ENCODE data around the gene PIGZ.
"Not testable (repeated sequence)": the region's sequence is repeated elsewhere in the genome, so short reads cannot be mapped to it uniquely, and the experiment has no call there.

PIGZ gene

GRCh38 chr3:196947136-196947859, 21.3 kb downstream of the PIGZ start:
- Histone ChIP-seq H3K36me3 (ENCODE audit: insufficient read depth, low read length) (no peaks in the 10 kb centered on the region), H3K9me3 (ENCODE audit: low read length) (no peaks in the 10 kb centered on the region), H3K4me1 (ENCODE audit: insufficient read depth, low read length) (peaks cover 9% of the 10 kb centered on the region), H3K4me3 (ENCODE audit: low read length) (no peak overlapping the region), H3K27me3 (ENCODE audit: insufficient read depth, low read length) (no peaks in the 10 kb centered on the region), H2AFZ (ENCODE audit: low read depth, low read length) (no peak overlapping the region)

GRCh38 chr3:196944037-196944790, 24.4 kb downstream of the PIGZ start:
- not testable (repeated sequence) for H3K9me3 ChIP-seq (ENCODE audit: low read length); H3K27me3 ChIP-seq (ENCODE audit: insufficient read depth, low read length); H2AFZ ChIP-seq (ENCODE audit: low read depth, low read length); H3K4me3 ChIP-seq (ENCODE audit: low read length); H3K36me3 ChIP-seq (ENCODE audit: insufficient read depth, low read length)
- H3K4me1 ChIP-seq (ENCODE audit: insufficient read depth, low read length): peaks cover 17% of the 10 kb centered on the region

- no peaks in the 10 kb centered on the region for H3K27me3 ChIP-seq (ENCODE audit: insufficient read depth, low read length)
- H2AFZ ChIP-seq (ENCODE audit: low read depth, low read length): peak overlapping the region; percentile 18
- H3K4me1 ChIP-seq (ENCODE audit: insufficient read depth, low read length): peaks cover 17% of the 10 kb centered on the region
- H3K9me3 ChIP-seq (ENCODE audit: low read length): no peaks in the 10 kb centered on the region
- peak overlapping the region; percentile 78 for H3K4me3 ChIP-seq (ENCODE audit: low read length)
- H3K36me3 ChIP-seq (ENCODE audit: insufficient read depth, low read length): peaks cover 19% of the 10 kb centered on the region
These were observed 25.7 kb downstream of the PIGZ start for GRCh38 chr3:196942915-196943277.

GRCh38 chr3:196942226-196942914, 26.3 kb downstream of the PIGZ start, which contains the start of gene NCBP2:
Gene NCBP2 (minus strand): TSS chr3:196942528. CDS start chr3:196942503, 25 bp downstream.
- Histone ChIP-seq H3K36me3 (ENCODE audit: insufficient read depth, low read length) (peaks cover 25% of the 10 kb centered on the region), H3K4me3 (ENCODE audit: low read length) (peak within 1 kb of the TSS; percentile 78), H3K9me3 (ENCODE audit: low read length) (no peaks in the 10 kb centered on the region), H3K27me3 (ENCODE audit: insufficient read depth, low read length) (no peaks in the 10 kb centered on the region), H2AFZ (ENCODE audit: low read depth, low read length) (peak within 1 kb of the TSS; percentile 33), H3K4me1 (ENCODE audit: insufficient read depth, low read length) (peaks cover 17% of the 10 kb centered on the region)

- Histone ChIP-seq H3K9me3 (ENCODE audit: low read length) (no peaks in the 10 kb centered on the region), H2AFZ (ENCODE audit: low read depth, low read length) (peak overlapping the region; percentile 33), H3K36me3 (ENCODE audit: insufficient read depth, low read length) (peaks cover 31% of the 10 kb centered on the region), H3K4me3 (ENCODE audit: low read length) (peak overlapping the region; percentile 78), H3K4me1 (ENCODE audit: insufficient read depth, low read length) (peaks cover 17% of the 10 kb centered on the region), H3K27me3 (ENCODE audit: insufficient read depth, low read length) (no peaks in the 10 kb centered on the region)
These were observed 26.9 kb downstream of the PIGZ start for GRCh38 chr3:196941729-196942225.

- no peak overlapping the region for H3K4me3 ChIP-seq (ENCODE audit: low read length)
- no peak overlapping the region for H2AFZ ChIP-seq (ENCODE audit: low read depth, low read length)
- H3K4me1 ChIP-seq (ENCODE audit: insufficient read depth, low read length): peaks cover 13% of the 10 kb centered on the region
- H3K9me3 ChIP-seq (ENCODE audit: low read length): no peaks in the 10 kb centered on the region
- H3K36me3 ChIP-seq (ENCODE audit: insufficient read depth, low read length): peaks cover 62% of the 10 kb centered on the region
- H3K27me3 ChIP-seq (ENCODE audit: insufficient read depth, low read length): no peaks in the 10 kb centered on the region
These were observed 30.1 kb downstream of the PIGZ start for GRCh38 chr3:196938576-196938975.

GRCh38 chr3:196938124-196938523, 30.5 kb downstream of the PIGZ start:
- Histone ChIP-seq H2AFZ (ENCODE audit: low read depth, low read length) (no peak overlapping the region), H3K4me1 (ENCODE audit: insufficient read depth, low read length) (peaks cover 8% of the 10 kb centered on the region), H3K36me3 (ENCODE audit: insufficient read depth, low read length) (peaks cover 62% of the 10 kb centered on the region), H3K9me3 (ENCODE audit: low read length) (no peaks in the 10 kb centered on the region), H3K4me3 (ENCODE audit: low read length) (no peak overlapping the region), H3K27me3 (ENCODE audit: insufficient read depth, low read length) (no peaks in the 10 kb centered on the region)

- no peak overlapping the region for H2AFZ ChIP-seq (ENCODE audit: low read depth, low read length)
- H3K9me3 ChIP-seq (ENCODE audit: low read length): no peaks in the 10 kb centered on the region
- H3K4me3 ChIP-seq (ENCODE audit: low read length): no peak overlapping the region
- H3K27me3 ChIP-seq (ENCODE audit: insufficient read depth, low read length): no peaks in the 10 kb centered on the region
- peaks cover 8% of the 10 kb centered on the region for H3K4me1 ChIP-seq (ENCODE audit: insufficient read depth, low read length)
- peaks cover 74% of the 10 kb centered on the region for H3K36me3 ChIP-seq (ENCODE audit: insufficient read depth, low read length)
These were observed 32.3 kb downstream of the PIGZ start for GRCh38 chr3:196936288-196936687.

GRCh38 chr3:196932600-196932999, 36.0 kb downstream of the PIGZ start:
- peaks cover 72% of the 10 kb centered on the region for H3K36me3 ChIP-seq (ENCODE audit: insufficient read depth, low read length)
- no peak overlapping the region for H2AFZ ChIP-seq (ENCODE audit: low read depth, low read length)
- no peaks in the 10 kb centered on the region for H3K27me3 ChIP-seq (ENCODE audit: insufficient read depth, low read length)
- no peak overlapping the region for H3K4me3 ChIP-seq (ENCODE audit: low read length)
- H3K9me3 ChIP-seq (ENCODE audit: low read length): no peaks in the 10 kb centered on the region
- no peaks in the 10 kb centered on the region for H3K4me1 ChIP-seq (ENCODE audit: insufficient read depth, low read length)

GRCh38 chr3:196931828-196932587, 36.6 kb downstream of the PIGZ start:
- Histone ChIP-seq H3K36me3 (ENCODE audit: insufficient read depth, low read length) (peaks cover 67% of the 10 kb centered on the region), H3K27me3 (ENCODE audit: insufficient read depth, low read length) (no peaks in the 10 kb centered on the region), H3K4me1 (ENCODE audit: insufficient read depth, low read length) (no peaks in the 10 kb centered on the region), H3K9me3 (ENCODE audit: low read length) (no peaks in the 10 kb centered on the region), H2AFZ (ENCODE audit: low read depth, low read length) (no peak overlapping the region), H3K4me3 (ENCODE audit: low read length) (no peak overlapping the region)

- Histone ChIP-seq H3K9me3 (ENCODE audit: low read length) (no peaks in the 10 kb centered on the region), H2AFZ (ENCODE audit: low read depth, low read length) (no peak overlapping the region), H3K4me1 (ENCODE audit: insufficient read depth, low read length) (no peaks in the 10 kb centered on the region), H3K4me3 (ENCODE audit: low read length) (no peak overlapping the region), H3K36me3 (ENCODE audit: insufficient read depth, low read length) (peaks cover 59% of the 10 kb centered on the region), H3K27me3 (ENCODE audit: insufficient read depth, low read length) (no peaks in the 10 kb centered on the region)
These were observed 37.5 kb downstream of the PIGZ start for GRCh38 chr3:196931157-196931556.

GRCh38 chr3:196927571-196928453, 40.8 kb downstream of the PIGZ start:
- Histone ChIP-seq H3K9me3 (ENCODE audit: low read length) (no peaks in the 10 kb centered on the region), H3K4me3 (ENCODE audit: low read length) (no peak overlapping the region), H3K36me3 (ENCODE audit: insufficient read depth, low read length) (peaks cover 49% of the 10 kb centered on the region), H3K27me3 (ENCODE audit: insufficient read depth, low read length) (no peaks in the 10 kb centered on the region), H2AFZ (ENCODE audit: low read depth, low read length) (no peak overlapping the region), H3K4me1 (ENCODE audit: insufficient read depth, low read length) (no peaks in the 10 kb centered on the region)
